8988T (cell line): ENCODE results near the gene OR52E6.

Source experiments
- DNase-seq: peaks from one replicate; pipeline ENCODE4 v3.0.0; 2011

Gene OR52E6

DNA sequence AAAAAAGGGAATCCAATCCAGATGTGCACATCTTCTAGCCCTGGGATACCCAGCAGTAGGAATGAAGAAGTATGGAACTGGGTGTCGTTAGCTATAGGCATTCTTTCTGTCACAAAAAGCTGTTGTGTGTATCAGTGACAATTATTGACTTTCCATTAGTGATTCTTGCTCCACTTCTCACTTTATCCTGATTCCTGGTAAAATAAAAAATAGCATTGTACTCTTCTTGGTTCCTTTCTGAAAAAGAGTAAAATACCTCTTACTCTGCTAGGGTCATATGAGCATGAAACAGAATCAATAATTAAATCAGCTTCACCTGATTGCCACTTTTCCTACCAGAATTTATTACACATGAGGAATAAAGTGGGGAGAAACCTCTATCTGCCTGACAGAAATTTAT is at the start of gene OR52E6:
Gene OR52E6, minus strand, starts transcription at position 101 of the 400 bp plus-strand sequence. Its CDS starts 0 bp downstream, at position 101.
- DNase-seq: no peak

DNA sequence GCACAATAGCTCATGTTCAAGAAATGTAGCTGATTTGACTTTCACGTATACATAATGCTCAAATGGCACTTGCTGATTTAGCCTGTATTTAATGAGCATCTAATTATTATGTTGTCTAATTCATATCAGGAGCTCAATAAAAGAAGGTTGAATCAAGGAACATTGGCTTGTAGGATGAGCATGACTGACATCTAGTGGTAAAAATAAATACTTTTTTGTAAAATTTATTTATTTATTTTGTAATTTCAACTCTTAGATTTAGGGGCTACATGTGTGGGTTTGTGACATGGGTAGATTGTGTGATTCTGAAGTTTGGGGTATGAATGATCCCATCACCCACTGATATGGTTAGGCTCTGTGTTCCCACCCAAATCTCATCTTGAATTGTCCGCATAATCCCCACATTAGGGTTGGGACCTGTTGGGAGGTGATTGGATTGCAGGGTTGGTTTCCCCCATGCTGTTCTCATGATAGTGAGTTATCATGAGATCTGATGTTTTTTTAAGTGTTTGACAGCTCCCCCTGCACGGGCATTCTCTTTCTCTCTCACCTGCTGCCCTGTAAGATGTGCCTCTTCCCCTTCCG is 49.6 kb upstream of the OR52E6 start:
- no peak for DNase-seq

DNA sequence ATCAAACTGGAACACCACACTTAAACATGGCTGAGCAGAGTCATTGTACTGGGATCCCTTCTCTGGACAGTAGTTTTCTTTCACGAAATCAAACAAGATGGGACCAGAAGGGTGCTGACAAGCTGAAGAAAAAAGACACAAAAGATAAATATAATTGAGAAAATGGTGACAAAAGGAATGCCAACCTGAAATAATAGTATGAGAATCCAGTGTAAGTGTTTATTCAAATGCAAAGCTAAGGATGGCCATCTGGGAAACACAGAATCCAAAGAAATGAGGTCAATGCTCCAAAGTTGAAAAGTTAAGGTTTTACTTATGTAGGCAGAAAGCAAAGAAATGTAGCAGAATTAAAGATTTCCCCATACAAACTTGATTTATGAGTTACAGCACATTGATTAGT is 46.0 kb upstream of the OR52E6 start:
- no peak for DNase-seq

DNA sequence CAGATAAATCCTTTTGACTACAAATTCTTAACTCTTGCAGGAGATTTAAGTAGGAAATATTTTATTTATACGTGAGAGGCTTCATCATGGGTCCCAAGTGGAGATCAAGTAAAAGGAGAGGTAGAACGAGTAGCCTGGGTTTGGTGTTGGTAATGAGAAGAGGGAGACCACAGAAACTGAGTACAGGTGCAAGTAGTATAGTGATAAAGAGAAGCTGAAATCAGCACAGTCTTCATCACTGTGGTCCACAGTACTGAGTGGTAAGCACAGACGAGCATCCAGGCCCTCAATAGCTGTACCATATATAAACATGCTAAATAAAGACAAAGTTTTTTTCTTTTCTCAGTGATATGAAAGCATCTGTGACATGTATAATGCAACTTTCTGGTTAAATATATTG is 45.5 kb upstream of the OR52E6 start:
- DNase-seq: no peak

DNA sequence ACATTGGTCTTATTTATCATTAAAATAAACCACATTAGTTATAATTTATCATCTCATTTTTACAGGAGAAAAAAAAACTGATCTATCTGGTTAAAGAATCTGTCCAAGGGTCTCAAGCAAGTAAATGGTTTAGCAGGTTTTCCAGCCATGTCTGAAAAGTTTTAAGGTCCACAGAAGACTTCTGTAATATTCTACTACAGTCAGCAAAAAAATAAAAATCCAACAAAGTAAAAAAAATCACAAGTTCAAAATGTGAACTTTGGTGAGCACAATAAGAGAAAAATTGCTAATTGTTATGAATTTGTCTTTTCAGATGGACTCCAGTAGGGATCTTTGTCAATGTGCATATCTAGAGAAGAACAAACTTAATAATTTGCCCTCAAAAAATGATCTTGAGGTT is 40.1 kb upstream of the OR52E6 start:
- no peak for DNase-seq

DNA sequence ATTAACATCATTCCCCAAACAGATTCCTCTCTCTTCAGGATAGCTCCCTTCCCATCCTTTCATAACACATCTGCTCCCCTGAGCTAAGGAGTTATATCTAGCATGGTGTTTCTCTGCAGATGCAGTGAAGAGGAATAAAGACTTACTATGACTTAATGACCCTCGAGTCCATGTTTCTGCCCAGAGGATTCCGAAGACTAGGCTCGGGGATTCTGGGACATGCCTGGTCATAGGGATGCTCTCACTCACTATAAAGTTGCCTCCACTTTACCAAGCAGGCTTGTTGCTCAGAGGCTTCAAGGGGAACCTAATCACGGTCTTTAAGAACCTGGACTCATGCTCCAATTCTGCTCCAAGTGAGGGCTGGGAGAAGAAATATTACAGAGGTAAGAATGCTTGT is 38.6 kb upstream of the OR52E6 start, which contains the start of gene OR52E4:
Gene OR52E4, plus strand, starts transcription at position 301 of the 400 bp plus-strand sequence. CDS start 3,664 bp downstream, outside the sequence.
- DNase-seq: no peak

DNA sequence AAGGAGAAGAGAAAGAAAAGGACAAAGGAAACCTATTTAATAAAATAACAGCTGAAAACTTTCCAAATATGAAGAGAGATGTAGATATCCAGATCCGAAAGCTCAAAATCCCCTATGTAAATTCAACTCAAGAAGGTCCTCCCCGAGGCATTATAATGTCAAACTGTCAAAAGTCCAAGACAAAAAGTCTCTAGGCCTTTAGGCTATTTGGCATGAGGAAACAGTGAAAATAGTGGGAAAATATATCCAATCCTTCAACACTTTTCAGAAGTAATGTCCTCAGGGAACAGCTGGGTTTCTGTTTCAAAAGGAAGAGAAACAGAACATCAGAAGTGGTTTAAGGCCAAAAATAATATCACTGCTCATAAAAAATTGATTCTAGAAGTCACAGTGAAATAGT is 36.9 kb upstream of the OR52E6 start:
- no peak for DNase-seq

DNA sequence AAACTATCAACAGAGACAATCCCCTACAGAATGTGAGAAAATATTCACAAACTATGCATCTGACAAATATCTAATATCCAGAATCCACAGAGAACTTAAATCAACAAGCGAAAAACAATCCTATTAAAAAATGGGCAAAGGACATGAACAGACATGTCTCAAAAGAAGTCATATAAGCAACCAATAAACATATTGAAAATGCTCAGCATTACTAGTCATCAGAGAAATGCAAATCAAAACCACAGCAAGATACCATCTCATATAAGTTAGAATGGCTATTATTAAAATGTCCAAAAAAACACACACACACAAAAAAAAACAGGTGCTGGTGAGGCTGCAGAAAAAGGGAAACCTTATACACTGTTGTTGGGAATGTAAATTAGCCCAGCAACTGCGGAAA is 24.1 kb upstream of the OR52E6 start:
- no peak for DNase-seq

DNA sequence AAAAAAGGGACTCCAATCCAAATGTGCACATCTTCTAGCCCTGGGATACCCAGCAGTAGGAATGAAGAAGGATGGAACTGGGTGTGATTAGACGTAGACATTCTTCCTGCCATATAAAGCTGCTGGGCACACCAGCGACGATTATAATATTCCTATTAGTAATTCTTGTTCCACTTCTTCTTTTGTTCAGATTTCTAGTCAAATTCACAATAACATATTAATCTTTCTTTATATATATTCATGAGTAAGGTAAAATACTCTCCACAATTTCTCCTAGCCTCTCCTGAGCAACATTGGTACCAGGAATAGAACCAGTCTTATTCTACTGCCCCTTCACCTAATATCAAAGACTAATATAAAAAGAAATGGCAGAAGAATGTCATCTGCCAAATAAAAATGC is 15.9 kb upstream of the OR52E6 start, which contains the start of gene OR52E8:
Gene OR52E8, minus strand, starts transcription at position 101 of the 400 bp plus-strand sequence. Its CDS starts 0 bp downstream, at position 101.
- no peak for DNase-seq

DNA sequence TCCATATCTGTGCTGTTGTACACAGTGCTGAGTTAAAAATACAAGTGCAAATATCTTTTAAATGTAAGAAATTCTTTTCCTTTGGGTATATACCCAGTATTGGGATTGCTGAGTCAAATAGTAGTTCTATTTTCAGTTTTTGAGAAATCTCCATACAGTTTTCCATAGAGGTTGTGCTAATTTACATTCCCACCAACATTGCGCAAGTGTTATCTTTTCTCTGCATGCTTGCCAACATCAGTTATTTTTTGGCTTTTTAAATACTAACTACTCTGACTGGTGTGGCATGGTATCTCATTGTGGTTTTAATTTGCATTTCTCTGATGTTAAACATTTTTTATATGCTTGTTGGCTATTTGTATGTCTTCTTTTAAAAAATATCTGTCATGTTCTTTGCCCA is 9.3 kb upstream of the OR52E6 start:
- DNase-seq: no peak

DNA sequence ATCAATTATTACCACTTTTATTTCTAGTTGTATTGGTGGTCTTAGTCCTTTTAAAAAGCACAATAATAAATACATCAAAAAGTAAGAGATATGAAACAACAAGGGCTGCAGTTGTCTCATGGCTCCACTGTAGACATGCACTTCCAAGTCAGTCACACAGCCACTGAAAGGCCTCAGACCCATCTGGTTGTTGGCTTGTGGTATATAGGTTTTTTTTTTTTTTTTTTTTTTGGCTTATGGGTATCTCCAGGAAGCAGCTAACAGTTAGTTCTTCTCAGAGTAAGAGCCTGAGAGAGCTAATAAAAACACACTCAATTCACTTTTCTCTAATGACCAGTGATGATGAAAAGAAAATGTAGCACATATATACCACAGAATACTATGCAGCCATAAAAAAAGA is 6.0 kb upstream of the OR52E6 start:
- no peak for DNase-seq

DNA sequence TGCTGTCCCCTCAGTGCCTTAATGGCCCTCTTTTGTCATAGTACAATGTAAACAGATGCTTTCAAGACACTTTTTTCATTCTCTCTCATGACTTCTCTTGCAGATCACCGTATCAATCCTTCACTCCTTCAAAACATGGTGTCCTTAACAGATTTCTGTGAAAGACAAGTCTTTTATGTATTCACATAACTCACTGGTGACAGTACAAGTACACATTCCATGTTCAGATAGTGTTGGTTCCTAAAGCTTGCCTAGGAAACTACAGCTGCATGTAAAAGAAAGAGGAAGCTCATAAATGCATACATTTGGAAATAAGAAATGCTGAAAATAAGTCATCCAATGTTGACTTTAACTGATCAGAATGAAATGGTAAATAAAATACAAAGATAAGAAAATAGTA is 5.0 kb upstream of the OR52E6 start:
- DNase-seq: no peak

DNA sequence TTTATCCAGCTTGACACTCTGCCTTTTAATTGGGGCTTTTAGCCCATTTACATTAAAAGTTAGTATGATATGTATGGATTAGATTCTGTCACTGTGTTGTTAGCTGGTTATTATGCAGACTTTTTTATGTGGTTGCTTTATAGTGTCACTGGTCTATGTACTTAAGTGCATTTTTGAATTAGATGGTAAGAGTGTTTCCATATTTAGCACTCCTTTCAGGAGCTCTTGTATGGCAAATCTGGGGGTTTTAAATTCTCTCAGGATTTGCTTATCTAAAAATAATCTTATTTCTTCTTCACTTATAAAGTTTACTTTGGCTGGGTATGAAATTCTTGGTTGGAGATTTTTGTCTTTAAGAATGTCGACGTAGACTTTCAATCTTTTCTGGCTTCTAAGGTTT is 4.0 kb downstream of the OR52E6 start:
- DNase-seq: no peak

DNA sequence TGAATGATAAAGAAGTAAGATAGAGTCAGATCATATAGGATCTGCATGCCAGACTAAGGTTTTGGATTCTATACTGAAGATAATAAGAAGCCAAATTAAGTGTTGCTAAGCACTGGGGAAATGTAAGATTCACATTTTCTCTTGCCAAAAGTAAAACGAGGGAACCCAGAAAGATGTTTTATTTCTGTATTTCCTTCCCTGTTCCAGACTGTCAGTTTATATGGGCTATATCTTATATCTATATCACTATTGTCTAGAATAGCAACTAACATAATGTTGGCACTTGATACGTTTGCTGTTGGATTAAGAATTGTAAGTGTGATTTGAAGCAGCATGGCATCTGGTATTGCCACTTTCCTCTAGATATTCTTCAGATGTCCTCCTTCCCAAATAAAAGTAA is 8.3 kb downstream of the OR52E6 start:
- no peak for DNase-seq

DNA sequence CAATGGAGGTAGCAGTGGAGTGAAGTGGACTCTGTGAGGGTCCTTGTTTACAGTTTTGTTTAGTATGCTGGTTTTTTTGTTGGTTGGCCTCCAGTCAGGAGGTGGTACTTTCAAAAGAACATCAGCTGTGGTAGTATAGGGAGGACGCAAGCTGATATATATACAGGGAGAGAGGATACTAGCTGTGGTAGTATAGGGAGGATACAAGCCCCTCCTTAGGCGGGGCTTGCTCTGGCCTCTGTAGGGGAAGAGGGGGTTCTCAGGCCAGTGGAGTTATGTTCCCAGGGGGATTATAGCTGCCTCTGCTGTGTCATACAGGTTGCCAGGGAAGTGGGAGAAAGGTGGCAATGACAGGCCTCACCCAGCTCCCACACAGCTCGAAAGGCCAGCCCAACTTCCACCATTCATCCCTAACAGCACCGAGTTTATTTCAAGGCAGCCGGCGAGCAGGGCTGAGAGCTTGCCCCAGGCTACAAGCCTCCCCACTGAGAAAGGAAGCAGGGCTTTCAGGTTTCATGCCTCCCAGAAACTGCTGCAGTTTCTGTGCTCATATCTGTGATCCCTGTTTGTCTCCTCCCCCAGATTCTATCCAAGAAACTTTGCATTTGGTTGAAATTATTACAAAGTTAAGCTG is 10.4 kb downstream of the OR52E6 start:
- no peak for DNase-seq

DNA sequence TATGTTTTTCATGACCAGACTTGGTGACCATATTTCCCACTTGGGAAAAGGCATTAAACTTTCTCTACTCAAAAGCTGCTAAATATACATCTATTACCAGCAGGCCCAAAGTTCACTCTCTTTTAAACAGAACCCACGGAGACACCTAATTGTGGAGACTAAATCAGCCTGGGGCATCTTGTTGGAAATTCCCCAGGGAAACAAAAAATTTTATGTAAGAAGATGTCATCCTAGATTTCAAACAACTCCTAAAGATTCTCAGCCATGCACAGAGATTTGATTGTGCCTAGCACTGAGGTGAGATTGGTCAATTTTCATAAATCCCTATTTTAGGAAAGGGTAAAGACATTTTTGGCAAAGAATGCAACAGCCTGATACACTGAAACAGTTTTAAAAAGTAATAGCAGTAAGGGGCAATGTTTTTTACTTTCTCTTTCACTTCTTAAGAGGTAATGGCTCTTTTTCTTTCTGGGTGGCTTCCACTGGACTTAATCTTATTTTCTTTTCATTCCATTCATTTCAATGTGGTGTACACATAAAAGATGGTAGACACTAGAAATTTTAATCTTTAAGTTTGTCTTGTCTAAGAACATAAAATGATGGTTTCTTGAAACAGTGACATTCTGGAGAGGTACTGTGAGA is 23.3 kb downstream of the OR52E6 start:
- no peak for DNase-seq

DNA sequence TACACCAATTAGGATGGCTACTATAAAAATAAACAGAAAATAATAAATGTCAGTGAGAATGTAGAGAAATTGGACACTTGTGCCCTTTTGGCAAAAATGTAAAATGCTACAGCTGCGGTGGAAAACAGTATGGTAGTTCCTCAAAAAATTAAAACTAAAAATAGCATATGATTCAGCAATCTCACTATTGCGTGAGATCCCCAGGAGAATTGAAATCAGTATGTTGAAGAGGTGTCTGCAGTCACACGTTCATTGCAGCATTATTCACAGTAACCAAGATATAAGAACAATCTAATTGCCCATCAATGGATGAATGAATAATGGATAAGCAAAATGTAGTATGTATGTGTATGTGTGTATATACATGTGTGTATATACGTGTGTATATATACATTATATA is 26.2 kb downstream of the OR52E6 start:
- DNase-seq: no peak

DNA sequence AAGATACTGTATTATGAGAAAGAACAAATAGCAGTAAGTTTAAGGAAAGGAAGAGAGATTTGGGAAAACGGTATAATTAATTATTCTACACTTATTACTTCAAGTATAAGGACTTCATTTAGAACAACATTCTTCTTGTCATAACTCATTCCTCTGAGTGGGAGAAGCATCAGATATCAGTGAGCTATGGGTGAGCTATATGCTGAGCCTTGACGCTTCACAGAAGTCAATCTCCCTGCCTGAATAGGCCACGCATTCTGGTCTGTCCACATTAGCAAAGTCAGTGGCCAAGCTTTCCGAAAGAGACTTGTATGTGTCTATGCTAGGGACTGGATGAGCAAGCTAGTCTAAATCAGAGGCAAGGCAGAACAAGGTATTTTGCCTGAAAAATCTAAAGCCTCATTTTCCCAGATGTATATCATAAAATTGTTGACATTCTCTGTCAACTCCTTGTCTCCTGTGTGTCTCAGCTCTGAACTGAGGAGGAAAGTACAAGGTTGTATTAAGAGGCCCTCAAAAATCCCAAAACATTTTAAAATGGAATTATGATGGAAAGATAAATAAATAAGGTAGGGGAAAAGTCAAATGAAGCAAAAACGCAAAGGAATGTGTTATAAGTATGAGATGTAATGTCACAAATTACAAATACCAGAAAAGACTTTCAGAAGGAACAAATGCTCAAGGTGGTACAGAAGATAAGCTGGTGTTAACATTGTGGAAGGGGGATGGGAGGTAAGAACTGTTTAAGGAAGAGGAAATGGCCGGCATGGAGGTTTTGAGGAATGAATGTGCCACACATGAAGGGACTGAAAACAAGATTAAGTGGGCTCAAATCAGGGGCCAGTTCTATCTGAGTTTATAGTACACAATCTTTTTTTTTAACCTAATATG is 31.5 kb downstream of the OR52E6 start:
- DNase-seq: no peak

DNA sequence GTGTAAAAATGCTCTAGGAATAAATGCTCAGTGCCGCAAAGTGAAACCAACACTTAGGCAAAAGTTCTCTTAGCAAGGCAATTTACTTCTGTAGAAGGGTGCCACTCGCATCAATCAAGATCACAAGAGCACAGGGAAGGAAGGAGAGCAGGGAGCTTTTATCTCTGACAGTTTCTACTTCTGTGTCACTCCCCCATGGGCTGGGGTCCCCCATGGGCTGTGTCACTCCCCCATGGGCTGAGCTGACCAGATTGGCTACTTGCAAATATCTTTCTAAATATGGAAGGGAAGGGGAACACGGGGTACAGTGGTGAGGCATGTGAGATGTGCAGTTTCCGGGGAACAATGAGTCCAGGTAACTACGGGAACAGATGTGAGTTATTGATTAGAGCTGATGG is 32.6 kb downstream of the OR52E6 start:
- DNase-seq: no peak

DNA sequence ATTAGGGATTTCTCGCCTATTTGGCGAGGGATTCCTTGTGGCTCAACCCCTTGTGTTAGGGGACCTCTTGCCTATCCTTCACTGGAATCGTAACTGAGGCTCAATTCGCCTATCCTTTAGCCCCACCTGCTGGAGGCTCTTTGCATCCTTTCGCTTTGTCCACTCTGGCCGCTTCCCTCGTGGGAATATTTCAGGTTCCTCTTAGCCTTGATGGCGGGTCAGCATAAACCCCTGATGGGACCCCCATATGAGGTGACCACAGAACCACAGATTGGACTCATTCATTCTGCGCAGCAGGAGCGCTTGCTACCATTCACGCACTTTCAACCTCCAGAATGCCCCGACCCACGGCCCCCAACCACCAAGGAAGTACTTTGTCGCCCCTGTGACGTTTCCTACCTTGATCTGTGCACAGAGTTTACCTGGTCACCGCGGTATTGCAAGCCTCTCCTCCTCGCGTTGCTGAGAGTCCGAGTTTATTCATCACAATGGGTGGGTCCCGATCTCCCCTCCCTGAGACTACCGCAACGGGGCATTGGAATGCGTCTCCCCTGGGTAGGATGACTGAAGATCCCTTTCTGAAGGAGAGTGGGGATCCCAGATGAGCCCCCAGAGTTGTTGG is 33.1 kb downstream of the OR52E6 start, which contains the start of gene OR52N2:
Gene OR52N2, plus strand, starts transcription at position 425 of the 622 bp plus-strand sequence. CDS start 11,412 bp downstream, outside the sequence.
- DNase-seq: no peak

DNA sequence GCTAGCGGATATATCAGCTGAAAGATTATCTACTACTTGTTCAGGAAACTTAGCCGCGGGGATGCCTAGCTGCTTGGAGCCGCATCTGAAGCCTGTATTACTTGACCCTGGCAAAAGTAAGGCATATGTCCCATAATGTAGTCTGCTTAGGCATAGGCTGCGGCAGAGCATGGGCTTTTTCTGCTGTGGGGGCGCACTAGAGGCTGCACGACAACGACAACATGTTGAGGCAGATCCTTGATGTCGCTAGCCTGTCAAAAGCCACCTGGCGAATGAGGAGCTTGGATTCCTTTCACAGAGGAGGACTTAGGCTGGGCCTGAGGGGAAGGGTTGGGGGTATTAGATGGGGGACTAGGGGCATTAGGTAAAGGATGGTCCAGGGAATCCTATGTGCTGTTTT is 34.1 kb downstream of the OR52E6 start:
- DNase-seq: no peak

DNA sequence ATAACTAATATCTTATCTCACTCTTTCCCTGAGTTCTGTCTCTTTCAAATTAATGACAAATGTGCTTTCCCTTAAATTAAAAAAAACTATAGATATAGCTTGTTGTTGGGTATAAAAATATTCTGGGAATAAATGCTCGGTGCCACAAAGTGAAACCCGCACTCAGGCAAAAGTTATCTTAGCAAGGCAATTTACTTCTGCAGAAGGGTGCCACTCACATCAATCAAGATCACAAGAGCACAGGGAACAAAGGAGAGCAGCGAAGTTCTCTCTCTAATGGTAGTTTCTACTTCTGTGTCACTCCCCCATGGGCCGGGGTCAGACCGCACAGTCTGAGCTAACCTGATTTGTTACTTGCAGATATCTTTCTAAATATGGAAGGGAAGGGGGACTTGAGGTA is 37.7 kb downstream of the OR52E6 start:
- DNase-seq: no peak

DNA sequence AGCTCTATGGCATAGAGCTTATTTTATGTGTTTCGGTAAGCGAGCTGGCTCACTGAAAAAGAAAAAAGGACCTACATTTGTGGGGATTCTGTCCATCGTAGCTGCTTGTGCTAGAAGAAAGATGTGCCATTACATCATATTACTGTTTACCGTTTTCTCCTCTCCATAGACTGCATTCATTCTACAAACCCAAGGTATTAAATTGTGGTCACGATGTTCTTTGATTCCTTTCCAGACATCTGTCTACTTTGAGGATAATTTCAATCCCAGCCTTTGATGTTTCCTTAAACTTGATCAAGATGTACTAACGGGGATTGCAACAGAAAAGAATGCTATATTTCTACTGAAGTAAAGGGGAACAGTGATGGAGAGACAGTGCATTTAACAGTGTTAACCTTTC is 45.2 kb downstream of the OR52E6 start:
- DNase-seq: no peak
